ENCODE measurements around the gene WFDC1.

The WFDC1 gene, protein sequence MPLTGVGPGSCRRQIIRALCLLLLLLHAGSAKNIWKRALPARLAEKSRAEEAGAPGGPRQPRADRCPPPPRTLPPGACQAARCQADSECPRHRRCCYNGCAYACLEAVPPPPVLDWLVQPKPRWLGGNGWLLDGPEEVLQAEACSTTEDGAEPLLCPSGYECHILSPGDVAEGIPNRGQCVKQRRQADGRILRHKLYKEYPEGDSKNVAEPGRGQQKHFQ

DNA sequence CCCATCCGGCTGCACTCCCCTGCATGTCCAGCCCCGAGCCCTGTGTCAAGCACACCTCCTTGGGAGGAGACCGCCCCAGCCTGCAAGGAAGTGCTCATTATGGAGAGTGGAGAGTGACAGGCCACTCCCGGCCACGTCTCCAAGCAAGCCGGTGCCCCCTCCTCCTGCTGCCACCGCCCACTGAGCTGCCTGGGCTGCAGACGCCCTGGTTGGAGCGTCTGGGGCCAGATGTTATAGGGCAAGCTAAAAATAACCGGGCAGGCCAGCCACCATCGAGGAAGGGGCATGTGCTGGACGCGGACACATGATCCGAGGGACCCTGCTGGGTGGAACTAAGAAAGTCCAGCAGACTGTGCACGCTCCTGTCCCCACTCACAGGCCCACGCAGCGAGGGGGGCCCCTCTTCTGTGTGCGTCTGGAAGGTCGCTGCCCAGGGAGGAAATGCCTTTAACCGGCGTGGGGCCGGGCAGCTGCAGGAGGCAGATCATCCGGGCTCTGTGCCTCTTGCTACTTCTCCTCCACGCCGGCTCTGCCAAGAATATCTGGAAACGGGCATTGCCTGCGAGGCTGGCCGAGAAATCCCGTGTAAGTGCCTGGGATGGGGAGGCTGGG lies at the start of gene WFDC1:
Gene WFDC1 (plus strand): TSS at position 348 of the 612 bp plus-strand sequence. CDS start 94 bp downstream, at position 442.
- peak within 1 kb of the TSS; percentile 62 for H3K4me3 ChIP-seq (ENCODE audit: low read length, poor library complexity, severe bottlenecking)
- H3K9me3 ChIP-seq (ENCODE audit: insufficient read depth, low read depth, low read length) = no peaks in the 10 kb centered on the region
- H4K20me1 ChIP-seq (ENCODE audit: insufficient read depth, low read length, poor library complexity, severe bottlenecking) = no peaks in the 10 kb centered on the region
- no peaks in the 10 kb centered on the region for H3K36me3 ChIP-seq (ENCODE audit: insufficient read depth, low read length)
- no peak for TF ChIP-seq EZH2phosphoT487 (IDR thresholded peaks at IDR 0.05; ENCODE audit: borderline replicate concordance)
- TF ChIP-seq, protein P1, sequence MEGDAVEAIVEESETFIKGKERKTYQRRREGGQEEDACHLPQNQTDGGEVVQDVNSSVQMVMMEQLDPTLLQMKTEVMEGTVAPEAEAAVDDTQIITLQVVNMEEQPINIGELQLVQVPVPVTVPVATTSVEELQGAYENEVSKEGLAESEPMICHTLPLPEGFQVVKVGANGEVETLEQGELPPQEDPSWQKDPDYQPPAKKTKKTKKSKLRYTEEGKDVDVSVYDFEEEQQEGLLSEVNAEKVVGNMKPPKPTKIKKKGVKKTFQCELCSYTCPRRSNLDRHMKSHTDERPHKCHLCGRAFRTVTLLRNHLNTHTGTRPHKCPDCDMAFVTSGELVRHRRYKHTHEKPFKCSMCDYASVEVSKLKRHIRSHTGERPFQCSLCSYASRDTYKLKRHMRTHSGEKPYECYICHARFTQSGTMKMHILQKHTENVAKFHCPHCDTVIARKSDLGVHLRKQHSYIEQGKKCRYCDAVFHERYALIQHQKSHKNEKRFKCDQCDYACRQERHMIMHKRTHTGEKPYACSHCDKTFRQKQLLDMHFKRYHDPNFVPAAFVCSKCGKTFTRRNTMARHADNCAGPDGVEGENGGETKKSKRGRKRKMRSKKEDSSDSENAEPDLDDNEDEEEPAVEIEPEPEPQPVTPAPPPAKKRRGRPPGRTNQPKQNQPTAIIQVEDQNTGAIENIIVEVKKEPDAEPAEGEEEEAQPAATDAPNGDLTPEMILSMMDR (conservative IDR thresholded peaks at IDR 0.05; ENCODE audit: low read length) = no peak
- H2AFZ ChIP-seq (ENCODE audit: low read length) = peak within 1 kb of the TSS; percentile 62
- H3K9ac ChIP-seq (ENCODE audit: low read depth, low read length, poor library complexity, severe bottlenecking) = peak within 1 kb of the TSS; percentile 37
- no peaks in the 10 kb centered on the region for H3F3A ChIP-seq (ENCODE audit: low read depth)
- peak within 1 kb of the TSS; percentile 69 for H3K4me2 ChIP-seq (ENCODE audit: low read depth, low read length, poor library complexity, severe bottlenecking)
- peaks cover 22% of the 10 kb centered on the region for H3K4me1 ChIP-seq (ENCODE audit: insufficient read depth, low read length, poor library complexity, severe bottlenecking)
- H3K79me2 ChIP-seq (ENCODE audit: insufficient read depth, low read length) = no peaks in the 10 kb centered on the region
- no peaks in the 10 kb centered on the region for H3K9me2 ChIP-seq (replicated peaks; ENCODE audit: low read depth, low read length)
- H3K27me3 ChIP-seq (ENCODE audit: insufficient read depth, low read length, poor library complexity, severe bottlenecking) = no peaks in the 10 kb centered on the region

DNA sequence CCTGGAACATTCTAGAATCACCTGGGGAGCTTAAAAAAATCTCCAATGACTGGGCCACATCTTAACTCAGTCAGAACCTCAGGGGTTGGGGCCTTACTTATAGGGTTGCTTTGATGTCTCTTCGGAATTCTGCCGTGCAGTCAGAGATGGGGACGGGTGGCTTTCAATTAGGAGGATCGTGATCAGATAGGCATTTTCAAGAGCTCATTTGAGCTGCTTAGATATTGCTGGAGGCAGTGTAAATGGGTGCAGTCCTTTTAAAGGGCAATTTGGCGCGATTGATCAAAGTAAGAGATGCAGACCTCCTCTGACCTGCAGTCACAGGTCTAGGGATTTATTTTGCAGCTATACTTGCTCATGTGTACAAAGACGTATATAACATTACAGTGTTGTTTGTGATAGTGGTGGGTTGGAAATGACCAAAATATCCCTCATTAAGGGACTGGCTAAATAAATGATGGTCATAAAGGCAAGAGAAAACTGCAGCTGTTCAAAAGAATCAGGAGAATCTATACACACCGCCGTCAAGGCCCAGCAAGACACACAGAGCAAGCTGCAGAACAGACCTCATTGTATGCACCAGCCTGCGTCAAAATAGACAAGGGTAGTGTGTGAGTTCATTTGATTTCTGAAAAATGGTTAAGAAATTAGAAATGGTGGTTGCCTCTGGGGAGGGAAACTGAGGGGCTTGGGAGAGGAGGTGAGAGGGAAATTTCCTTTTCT lies 48.6 kb upstream of the WFDC1 start:
- TF ChIP-seq, protein P1 (conservative IDR thresholded peaks at IDR 0.05; ENCODE audit: low read length) = no peak
- no peak for TF ChIP-seq EZH2phosphoT487 (IDR thresholded peaks at IDR 0.05; ENCODE audit: borderline replicate concordance)
- H3K4me3 ChIP-seq (ENCODE audit: low read length, poor library complexity, severe bottlenecking) = no peak overlapping the region
- H3K9me3 ChIP-seq (ENCODE audit: insufficient read depth, low read depth, low read length) = no peaks in the 10 kb centered on the region

DNA sequence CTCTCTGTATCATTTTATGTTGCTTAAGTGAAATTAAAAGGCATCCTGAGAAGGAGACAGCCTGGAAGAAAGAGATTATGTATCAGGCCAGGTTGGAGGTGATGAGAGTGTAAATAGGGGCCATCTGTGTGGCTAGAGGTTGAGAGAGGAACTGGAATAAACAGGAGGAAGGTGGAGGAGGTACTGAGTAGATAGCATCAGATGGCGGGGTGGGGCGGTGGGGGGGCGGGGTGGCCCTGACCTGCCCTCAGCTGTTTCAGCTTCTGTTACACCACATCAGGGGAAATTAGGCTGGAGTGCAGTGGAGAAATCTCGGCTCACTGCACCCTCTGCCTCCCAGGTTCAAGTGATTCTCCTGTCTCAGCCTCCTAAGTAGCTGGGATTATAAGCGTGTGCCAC lies 48.0 kb upstream of the WFDC1 start:
- no peaks in the 10 kb centered on the region for H3K9me3 ChIP-seq (ENCODE audit: insufficient read depth, low read depth, low read length)
- no peak overlapping the region for H3K4me3 ChIP-seq (ENCODE audit: low read length, poor library complexity, severe bottlenecking)
- H3K9me2 ChIP-seq (replicated peaks; ENCODE audit: low read depth, low read length) = no peaks in the 10 kb centered on the region
- H4K20me1 ChIP-seq (ENCODE audit: insufficient read depth, low read length, poor library complexity, severe bottlenecking) = no peaks in the 10 kb centered on the region
- no peaks in the 10 kb centered on the region for H3F3A ChIP-seq (ENCODE audit: low read depth)
- H3K4me1 ChIP-seq (ENCODE audit: insufficient read depth, low read length, poor library complexity, severe bottlenecking) = no peaks in the 10 kb centered on the region
- no peaks in the 10 kb centered on the region for H3K27me3 ChIP-seq (ENCODE audit: insufficient read depth, low read length, poor library complexity, severe bottlenecking)
- no peaks in the 10 kb centered on the region for H3K36me3 ChIP-seq (ENCODE audit: insufficient read depth, low read length)
- no peaks in the 10 kb centered on the region for H3K79me2 ChIP-seq (ENCODE audit: insufficient read depth, low read length)
- no peak overlapping the region for H3K9ac ChIP-seq (ENCODE audit: low read depth, low read length, poor library complexity, severe bottlenecking)
- TF ChIP-seq, protein P1 (conservative IDR thresholded peaks at IDR 0.05; ENCODE audit: low read length) = no peak
- TF ChIP-seq EZH2phosphoT487 (IDR thresholded peaks at IDR 0.05; ENCODE audit: borderline replicate concordance) = no peak
- no peak overlapping the region for H3K4me2 ChIP-seq (ENCODE audit: low read depth, low read length, poor library complexity, severe bottlenecking)
- no peak overlapping the region for H2AFZ ChIP-seq (ENCODE audit: low read length)

More for the DNA sequence above, 48.6 kb upstream of the WFDC1 start:
- no peaks in the 10 kb centered on the region for H3K79me2 ChIP-seq (ENCODE audit: insufficient read depth, low read length)
- no peaks in the 10 kb centered on the region for H3K36me3 ChIP-seq (ENCODE audit: insufficient read depth, low read length)
- H4K20me1 ChIP-seq (ENCODE audit: insufficient read depth, low read length, poor library complexity, severe bottlenecking) = no peaks in the 10 kb centered on the region
- H3K4me2 ChIP-seq (ENCODE audit: low read depth, low read length, poor library complexity, severe bottlenecking) = no peak overlapping the region
- no peak overlapping the region for H3K9ac ChIP-seq (ENCODE audit: low read depth, low read length, poor library complexity, severe bottlenecking)
- no peak overlapping the region for H2AFZ ChIP-seq (ENCODE audit: low read length)
- no peaks in the 10 kb centered on the region for H3F3A ChIP-seq (ENCODE audit: low read depth)
- no peaks in the 10 kb centered on the region for H3K9me2 ChIP-seq (replicated peaks; ENCODE audit: low read depth, low read length)
- no peaks in the 10 kb centered on the region for H3K4me1 ChIP-seq (ENCODE audit: insufficient read depth, low read length, poor library complexity, severe bottlenecking)
- no peaks in the 10 kb centered on the region for H3K27me3 ChIP-seq (ENCODE audit: insufficient read depth, low read length, poor library complexity, severe bottlenecking)
